Gastrocnemius medialis (tissue), 4 donors: Measurements from ENCODE around the gene ZDHHC6.

Experiments
- CTCF ChIP-seq, 5 experiments: fragments of 450-650 bp in 3 of 5; fragments of 200-600 bp in 2 of 5; sonication (generic) in 2 of 5; IDR thresholded peaks in 4 of 5; conservative IDR thresholded peaks in 1 of 5; 1 replicate in 4 of 5; 2 replicates in 1 of 5; pipeline ENCODE4 v1.5.1; 2016 to 2019; ENCODE audit warnings: antibody characterized with exemption in 5 of 5, mild to moderate bottlenecking in 3 of 5, moderate library complexity in 3 of 5
- POLR2A ChIP-seq, 2 donors: fragments of 450-650 bp; IDR thresholded peaks; one replicate each; pipeline ENCODE4 v1.6.1; 2017; ENCODE audit warnings: antibody characterized with exemption in 2 of 2, mild to moderate bottlenecking in 2 of 2, moderate library complexity in 2 of 2

- no peak for TF ChIP-seq CTCF (IDR thresholded peaks at IDR 0.05 in 4 of 5, conservative IDR thresholded peaks at IDR 0.05 in 1 of 5)
- no peak for TF ChIP-seq POLR2A (IDR thresholded peaks at IDR 0.05)
These were observed 14.5 kb upstream of the ZDHHC6 start for GRCh38 chr10:112461029-112461887.
